ENCODE results near the gene CEP120.

- peak; percentile 26 for TF ChIP-seq CTCF (IDR thresholded peaks at IDR 0.05; ENCODE audit: insufficient read depth, low read length, poor library complexity, severe bottlenecking)
- no peak for TF ChIP-seq EZH2phosphoT487 (conservative IDR thresholded peaks at IDR 0.05; ENCODE audit: low read length)
Measured at GRCh38 chr5:123367739-123368138, 55.5 kb downstream of the CEP120 start.
